Measurements from ENCODE around the gene SLC25A3. TPM values are rescaled to one million over a fixed set of nuclear protein-coding genes. Genes with fewer than 3 reads are reported as not detected.
A peak's percentile ranks its signal among the peaks of the same experiment; 100 is the strongest.
"Not testable (repeated sequence)": the region's sequence is repeated elsewhere in the genome, so short reads cannot be mapped to it uniquely, and the experiment has no call there.

SLC25A3 gene
- 620 and 668 TPM in 2 replicates for total RNA-seq

GRCh38 chr12:98593351-98594049, at the start of gene SLC25A3:
Gene SLC25A3 (plus strand): TSS chr12:98593686. CDS start chr12:98593979, 293 bp downstream.
- TF ChIP-seq CTCF (IDR thresholded peaks at IDR 0.05; ENCODE audit: insufficient read depth, low read depth, low read length), result no peak
- H3K4me3 ChIP-seq (ENCODE audit: low read depth, low read length), result peak within 1 kb of the TSS; percentile 99
- peak; percentile 98 for DNase-seq (ENCODE audit: low read depth)

GRCh38 chr12:98543701-98544100, 49.8 kb upstream of the SLC25A3 start:
- no peak for DNase-seq (ENCODE audit: low read depth)

GRCh38 chr12:98544751-98545150, 48.7 kb upstream of the SLC25A3 start:
- DNase-seq (ENCODE audit: low read depth), result no peak
- no peak for TF ChIP-seq CTCF (IDR thresholded peaks at IDR 0.05; ENCODE audit: insufficient read depth, low read depth, low read length)
- H3K4me3 ChIP-seq (ENCODE audit: low read depth, low read length), result no peak overlapping the region

More at GRCh38 chr12:98543701-98544100, 49.8 kb upstream of the SLC25A3 start:
- no peak overlapping the region for H3K4me3 ChIP-seq (ENCODE audit: low read depth, low read length)
- TF ChIP-seq CTCF (IDR thresholded peaks at IDR 0.05; ENCODE audit: insufficient read depth, low read depth, low read length), result no peak

GRCh38 chr12:98549371-98550110, 43.9 kb upstream of the SLC25A3 start:
- no peak for TF ChIP-seq CTCF (IDR thresholded peaks at IDR 0.05; ENCODE audit: insufficient read depth, low read depth, low read length)
- H3K4me3 ChIP-seq (ENCODE audit: low read depth, low read length), result no peak overlapping the region
- DNase-seq (ENCODE audit: low read depth), result no peak

- H3K4me3 ChIP-seq (ENCODE audit: low read depth, low read length), result no peak overlapping the region
- no peak for TF ChIP-seq CTCF (IDR thresholded peaks at IDR 0.05; ENCODE audit: insufficient read depth, low read depth, low read length)
- no peak for DNase-seq (ENCODE audit: low read depth)
Observed at GRCh38 chr12:98551787-98552186, 41.7 kb upstream of the SLC25A3 start.

GRCh38 chr12:98558097-98558496, 35.4 kb upstream of the SLC25A3 start:
- H3K4me3 ChIP-seq (ENCODE audit: low read depth, low read length); DNase-seq (ENCODE audit: low read depth): not testable (repeated sequence)

- DNase-seq (ENCODE audit: low read depth), result no peak
- TF ChIP-seq CTCF (IDR thresholded peaks at IDR 0.05; ENCODE audit: insufficient read depth, low read depth, low read length), result no peak
- no peak overlapping the region for H3K4me3 ChIP-seq (ENCODE audit: low read depth, low read length)
Observed at GRCh38 chr12:98559666-98560065, 33.8 kb upstream of the SLC25A3 start.
